K562 (cell line): ENCODE measurements around the gene PTPN5. TPM values are rescaled to one million over a fixed set of nuclear protein-coding genes. Genes with fewer than 3 reads are reported as not detected.

Source experiments
- ATAC-seq: fragments of 200-7000 bp; cut with Tn5 transposase; 3 replicates; pipeline ENCODE4 v1.9.1; 2020; ENCODE audit warnings: moderate library complexity
- BruUV-seq: library from RNA; stranded (reverse); fragments of 400-500 nt; replicated peaks from 2 replicates; lab custom pipeline; 2021; lab: Mats Ljungman, UMichigan
- CTCF ChIA-PET: fragments of 300-600 bp; formaldehyde crosslinking; extraction: SDS; loops from one replicate; lab custom pipeline; 2021; ENCODE audit warnings: low intra/inter-chr PET ratio; lab: Yijun Ruan, JAX
- POLR2A ChIA-PET: fragments of 300-600, 350-650 bp; sonication (Branson Sonifier 250); formaldehyde crosslinking; extraction: SDS; loops from one replicate; lab custom pipeline; 2021; ENCODE audit warnings: antibody characterized with exemption, inconsistent platforms; lab: Yijun Ruan, JAX
- DNase-seq, 4 experiments: peaks; one replicate each; pipeline versions ENCODE4 v3.0.0 to v3.0.0-alpha.2; 2011 to 2018; ENCODE audit warnings: low spot score in 3 of 4, mixed read lengths in 3 of 4; ENCODE audit errors: extremely low read depth in 1 of 4
- FAIRE-seq: peaks from 2 replicates; lab custom pipeline; 2011; peaks lifted over from hg19 to GRCh38; lab: Jason Lieb, UNC
- H2AFZ ChIP-seq: 2 replicates; pipeline ENCODE4 v1.6.0; 2011; ENCODE audit warnings: low read depth, low read length, control low read depth, inconsistent platforms
- H3K27ac ChIP-seq: fragments of 200-600 bp; 3 replicates; pipeline ENCODE4 v1.8.0; 2011; ENCODE audit warnings: low read depth, mild to moderate bottlenecking, control low read depth, inconsistent platforms, low read length, moderate library complexity, mixed read lengths; ENCODE audit errors: extremely low read depth
- H3K27me3 ChIP-seq, 2 experiments: fragments of 300-600 bp in 1 of 2; 2 replicates in 1 of 2; 3 replicates in 1 of 2; pipeline versions ENCODE4 v1.6.0 to v1.8.0; 2011; ENCODE audit warnings: inconsistent platforms in 2 of 2, low read length in 2 of 2, mild to moderate bottlenecking in 1 of 2, mixed read lengths in 1 of 2, moderate library complexity in 1 of 2; ENCODE audit not compliant: control insufficient read depth in 2 of 2, insufficient read depth in 2 of 2
- H3K36me3 ChIP-seq: fragments of 300-600 bp; 3 replicates; pipeline ENCODE4 v1.8.0; 2011; ENCODE audit warnings: mild to moderate bottlenecking, low read length, inconsistent platforms; ENCODE audit not compliant: control insufficient read depth, insufficient read depth
- H3K4me1 ChIP-seq, 2 experiments: fragments of 200-600 bp in 1 of 2; replicated peaks in 1 of 2; 2 replicates in 1 of 2; 3 replicates in 1 of 2; pipeline versions ENCODE4 v1.5.1 to v1.8.0; 2011; ENCODE audit warnings: inconsistent platforms in 2 of 2, low read length in 2 of 2, mild to moderate bottlenecking in 1 of 2, mixed read lengths in 1 of 2, moderate library complexity in 1 of 2; ENCODE audit not compliant: control insufficient read depth in 2 of 2, insufficient read depth in 2 of 2
- H3K4me2 ChIP-seq: 2 replicates; pipeline ENCODE4 v1.6.1; 2011; ENCODE audit warnings: low read length, control low read depth, inconsistent platforms, mixed read lengths; ENCODE audit not compliant: insufficient read depth
- H3K4me3 ChIP-seq: fragments of 200-600 bp; sonication (generic), shearing (Covaris generic); 2 replicates; pipeline ENCODE4 v1.5.1; 2016; ENCODE audit warnings: control low read depth, inconsistent platforms
- H3K79me2 ChIP-seq: fragments of 200-600 bp; 3 replicates; pipeline ENCODE4 v1.8.0; 2011; ENCODE audit warnings: low read length, inconsistent platforms; ENCODE audit not compliant: control insufficient read depth, insufficient read depth
- H3K9ac ChIP-seq, 2 experiments: 2 replicates each; pipeline versions ENCODE4 v1.6.0 to v1.6.1; 2011; ENCODE audit warnings: low read depth in 2 of 2, low read length in 2 of 2, control low read depth in 1 of 2, inconsistent platforms in 1 of 2, mild to moderate bottlenecking in 1 of 2, mixed read lengths in 1 of 2; ENCODE audit not compliant: insufficient read depth in 1 of 2
- H3K9me1 ChIP-seq: one replicate; pipeline ENCODE4 v1.6.0; 2011; ENCODE audit warnings: inconsistent platforms, mild to moderate bottlenecking, low read length, moderate library complexity; ENCODE audit not compliant: control insufficient read depth, insufficient read depth
- H3K9me3 ChIP-seq: replicated peaks from 2 replicates; pipeline ENCODE4 v1.5.1; 2011; ENCODE audit warnings: low read depth, low read length, inconsistent platforms; ENCODE audit not compliant: control insufficient read depth, insufficient read depth
- H4K20me1 ChIP-seq: replicated peaks from 2 replicates; pipeline ENCODE4 v1.6.1; 2011; ENCODE audit warnings: low read length, inconsistent platforms, mixed read lengths; ENCODE audit not compliant: control insufficient read depth, insufficient read depth
- CBFA2T2 ChIP-seq: fragments of 450-650 bp; conservative IDR thresholded peaks from 2 replicates; pipeline ENCODE4 v1.6.1; 2017; ENCODE audit warnings: mild to moderate bottlenecking
- CTBP1 ChIP-seq: fragments of 450-650 bp; IDR thresholded peaks from 2 replicates; pipeline ENCODE4 v1.6.1; 2016; ENCODE audit warnings: borderline replicate concordance
- HDAC1 ChIP-seq, 2 experiments: fragments of 450-650 bp; IDR thresholded peaks; 2 replicates each; pipeline ENCODE4 v1.6.1; 2016 to 2017; ENCODE audit warnings: inconsistent platforms in 1 of 2, mild to moderate bottlenecking in 1 of 2, moderate library complexity in 1 of 2
- HES1 ChIP-seq: fragments of 450-650 bp; IDR thresholded peaks from 2 replicates; pipeline ENCODE4 v1.6.1; 2016; ENCODE audit warnings: low read depth, mild to moderate bottlenecking, moderate library complexity
- RAD21 ChIP-seq, 2 experiments: fragments of 250-450 bp in 1 of 2; fragments of 450-650 bp in 1 of 2; sonication (Bioruptor Pico) in 1 of 2; formaldehyde crosslinking in 1 of 2; IDR thresholded peaks in 1 of 2; conservative IDR thresholded peaks in 1 of 2; 2 replicates each; pipeline versions ENCODE4 v1.4.0 to v1.8.0; 2020 to 2022; ENCODE audit warnings: mild to moderate bottlenecking in 2 of 2, moderate library complexity in 1 of 2
- SP1 ChIP-seq: sonication (generic); formaldehyde crosslinking; IDR thresholded peaks from 2 replicates; pipeline ENCODE4 v1.8.1; 2022; ENCODE audit warnings: mild to moderate bottlenecking, missing genetic modification reagents
- ZNF175 ChIP-seq: fragments of 200-800 bp; sonication (Bioruptor generic); IDR thresholded peaks from 2 replicates; pipeline ENCODE4 v1.6.1; 2016; ENCODE audit warnings: low read depth, mild to moderate bottlenecking, missing genetic modification characterization, missing compliant biosample characterization
- WGBS: fragments of 100-300 bp; shearing (Covaris generic); methylation state at CpG from one replicate; pipeline ENCODE4 v1.1.6; 2016; ENCODE audit warnings: low coverage, mixed read lengths; ENCODE audit not compliant: insufficient coverage; ENCODE audit errors: missing lambda C conversion rate; 5-methylcytosine and 5-hydroxymethylcytosine counted together
- in situ Hi-C: fragments of 300-500 bp; cut with MboI; formaldehyde crosslinking; loops from 4 replicates; pipeline ENCODE4 v1.15.0; 2018; ENCODE audit warnings: inconsistent platforms, mixed read lengths
- intact Hi-C: fragments of 100-400 bp; cut with micrococcal nuclease; formaldehyde crosslinking; loops from 2 replicates; pipeline ENCODE4 v1.14.2; 2022
- polyA plus RNA-seq, 8 experiments: library from polyadenylated mRNA; depleted of rRNA in 4 of 8; stranded (reverse) in 5 of 8; unstranded in 3 of 8; fragments of >200 nt; fragmentation: Nextera tagmentation in 2 of 8; fragmentation: Illumina TruSeq in 1 of 8; extraction: Ambion mirVana in 2 of 8; extraction: Trizol in 1 of 8; gene quantifications; 2 replicates each; pipeline versions ENCODE4 v1.2.1 to v1.2.3, GENCODE V29; 2011 to 2014; ENCODE audit warnings: inconsistent platforms in 1 of 8, missing spikeins in 1 of 8
- total RNA-seq, 7 experiments: library from RNA; depleted of rRNA in 6 of 7; stranded (reverse); fragments of >200 nt in 6 of 7; fragmentation: Illumina TruSeq in 2 of 7; extraction: Trizol in 2 of 7; gene quantifications; 2 replicates each; pipeline versions ENCODE4 v1.2.1 to v1.2.3, GENCODE V29; 2011 to 2021; ENCODE audit warnings: low replicate concordance in 1 of 7
- TF ChIP-seq, protein P1 (sequence below), 3 experiments: fragments of 200-800 bp in 1 of 3; fragments of 250-450 bp in 1 of 3; fragments of 450-650 bp in 1 of 3; sonication (Bioruptor Pico) in 1 of 3; sonication (Bioruptor generic) in 1 of 3; formaldehyde crosslinking in 1 of 3; IDR thresholded peaks; 2 replicates each; pipeline versions ENCODE4 v1.6.1 to v1.8.0; 2016 to 2022; ENCODE audit warnings: mild to moderate bottlenecking in 2 of 3, missing genetic modification characterization in 2 of 3, missing compliant biosample characterization in 1 of 3, moderate library complexity in 1 of 3
- TF ChIP-seq, protein P2 (sequence below), 2 experiments: fragments of 450-650 bp; IDR thresholded peaks; 2 replicates each; pipeline ENCODE4 v1.6.1; 2016
- TF ChIP-seq, protein P3 (sequence below): fragments of 250-450 bp; sonication (Bioruptor Pico); IDR thresholded peaks from 2 replicates; pipeline ENCODE4 v1.5.0; 2021; ENCODE audit warnings: mild to moderate bottlenecking, moderate library complexity

PTPN5 gene
- total and polyA plus RNA-seq, 9 of the 15 experiments (the other 6 are each of a cell fraction or from before 2014, with no cell fraction given), result not detected

GRCh38 chr11:18692941-18693760 is 98.4 kb downstream of the PTPN5 start:
- DNase-seq (peak in 2 of 4 experiments; percentile 38 to 55), FAIRE-seq (no peak), ATAC-seq (peak; percentile 64)
- Histone ChIP-seq H3K4me3 (no peak overlapping the region), H2AFZ (0 out of 2 replicates have a peak overlapping the region, but pooled peaks have one; percentile 7), H3K9me1 (no peaks in the 10 kb centered on the region), H3K27ac (peak overlapping the region; percentile 2; the same call in 1 of the 3 replicates), H3K9me3 (no peaks in the 10 kb centered on the region), H3K27me3 (no peaks in the 10 kb centered on the region), H3K36me3 (no peaks in the 10 kb centered on the region), H4K20me1 (no peaks in the 10 kb centered on the region), H3K79me2 (no peaks in the 10 kb centered on the region), H3K9ac (no peak overlapping the region), H3K4me1 (peaks cover 3 to 20% of the 10 kb centered on the region in 2 experiments), H3K4me2 (peak overlapping the region; percentile 48; the same call in 1 of the 2 replicates)
- in situ Hi-C loops, result no loop called here
- WGBS, result 24% methylated on average over 9 of the region's 9 CpGs
- BruUV-seq, result no TSS peak
- ChIA-PET CTCF (no interaction called here), POLR2A (interaction anchor here (0.9 kb wide), 1 partner anchor 9 kb away, joined by 3 read pairs; no protein-coding TSS in a partner anchor)
- intact Hi-C loops, result no loop called here
- TF ChIP-seq, protein P1, sequence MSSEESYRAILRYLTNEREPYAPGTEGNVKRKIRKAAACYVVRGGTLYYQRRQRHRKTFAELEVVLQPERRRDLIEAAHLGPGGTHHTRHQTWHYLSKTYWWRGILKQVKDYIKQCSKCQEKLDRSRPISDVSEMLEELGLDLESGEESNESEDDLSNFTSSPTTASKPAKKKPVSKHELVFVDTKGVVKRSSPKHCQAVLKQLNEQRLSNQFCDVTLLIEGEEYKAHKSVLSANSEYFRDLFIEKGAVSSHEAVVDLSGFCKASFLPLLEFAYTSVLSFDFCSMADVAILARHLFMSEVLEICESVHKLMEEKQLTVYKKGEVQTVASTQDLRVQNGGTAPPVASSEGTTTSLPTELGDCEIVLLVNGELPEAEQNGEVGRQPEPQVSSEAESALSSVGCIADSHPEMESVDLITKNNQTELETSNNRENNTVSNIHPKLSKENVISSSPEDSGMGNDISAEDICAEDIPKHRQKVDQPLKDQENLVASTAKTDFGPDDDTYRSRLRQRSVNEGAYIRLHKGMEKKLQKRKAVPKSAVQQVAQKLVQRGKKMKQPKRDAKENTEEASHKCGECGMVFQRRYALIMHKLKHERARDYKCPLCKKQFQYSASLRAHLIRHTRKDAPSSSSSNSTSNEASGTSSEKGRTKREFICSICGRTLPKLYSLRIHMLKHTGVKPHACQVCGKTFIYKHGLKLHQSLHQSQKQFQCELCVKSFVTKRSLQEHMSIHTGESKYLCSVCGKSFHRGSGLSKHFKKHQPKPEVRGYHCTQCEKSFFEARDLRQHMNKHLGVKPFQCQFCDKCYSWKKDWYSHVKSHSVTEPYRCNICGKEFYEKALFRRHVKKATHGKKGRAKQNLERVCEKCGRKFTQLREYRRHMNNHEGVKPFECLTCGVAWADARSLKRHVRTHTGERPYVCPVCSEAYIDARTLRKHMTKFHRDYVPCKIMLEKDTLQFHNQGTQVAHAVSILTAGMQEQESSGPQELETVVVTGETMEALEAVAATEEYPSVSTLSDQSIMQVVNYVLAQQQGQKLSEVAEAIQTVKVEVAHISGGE (CRISPR knock-in tag; IDR thresholded peaks at IDR 0.05), result 0 out of 6 replicates have a peak, but pooled peaks of 1 of the 3 experiments have one; percentile 31
- TF ChIP-seq SP1 (CRISPR knock-in tag) (0 out of 2 replicates have a peak, but pooled peaks have one; percentile 36), HDAC1 (IDR thresholded peaks at IDR 0.05) (peak in 1 of 2 experiments; percentile 26; a peak in 1 of 4 replicates), ZNF175 (CRISPR knock-in tag) (no peak), RAD21 (CRISPR knock-in tag; conservative IDR thresholded peaks at IDR 0.05 in 1 of 2, IDR thresholded peaks at IDR 0.05 in 1 of 2) (no peak), CTBP1 (peak; percentile 94), HES1 (peak; percentile 86), CBFA2T2 (peak; percentile 86)
- TF ChIP-seq, protein P2, sequence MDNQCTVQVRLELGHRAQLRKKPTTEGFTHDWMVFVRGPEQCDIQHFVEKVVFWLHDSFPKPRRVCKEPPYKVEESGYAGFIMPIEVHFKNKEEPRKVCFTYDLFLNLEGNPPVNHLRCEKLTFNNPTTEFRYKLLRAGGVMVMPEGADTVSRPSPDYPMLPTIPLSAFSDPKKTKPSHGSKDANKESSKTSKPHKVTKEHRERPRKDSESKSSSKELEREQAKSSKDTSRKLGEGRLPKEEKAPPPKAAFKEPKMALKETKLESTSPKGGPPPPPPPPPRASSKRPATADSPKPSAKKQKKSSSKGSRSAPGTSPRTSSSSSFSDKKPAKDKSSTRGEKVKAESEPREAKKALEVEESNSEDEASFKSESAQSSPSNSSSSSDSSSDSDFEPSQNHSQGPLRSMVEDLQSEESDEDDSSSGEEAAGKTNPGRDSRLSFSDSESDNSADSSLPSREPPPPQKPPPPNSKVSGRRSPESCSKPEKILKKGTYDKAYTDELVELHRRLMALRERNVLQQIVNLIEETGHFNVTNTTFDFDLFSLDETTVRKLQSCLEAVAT (IDR thresholded peaks at IDR 0.05), result peak in 1 of 2 experiments; percentile 99; a peak in 2 of 4 replicates
- TF ChIP-seq, protein P3, sequence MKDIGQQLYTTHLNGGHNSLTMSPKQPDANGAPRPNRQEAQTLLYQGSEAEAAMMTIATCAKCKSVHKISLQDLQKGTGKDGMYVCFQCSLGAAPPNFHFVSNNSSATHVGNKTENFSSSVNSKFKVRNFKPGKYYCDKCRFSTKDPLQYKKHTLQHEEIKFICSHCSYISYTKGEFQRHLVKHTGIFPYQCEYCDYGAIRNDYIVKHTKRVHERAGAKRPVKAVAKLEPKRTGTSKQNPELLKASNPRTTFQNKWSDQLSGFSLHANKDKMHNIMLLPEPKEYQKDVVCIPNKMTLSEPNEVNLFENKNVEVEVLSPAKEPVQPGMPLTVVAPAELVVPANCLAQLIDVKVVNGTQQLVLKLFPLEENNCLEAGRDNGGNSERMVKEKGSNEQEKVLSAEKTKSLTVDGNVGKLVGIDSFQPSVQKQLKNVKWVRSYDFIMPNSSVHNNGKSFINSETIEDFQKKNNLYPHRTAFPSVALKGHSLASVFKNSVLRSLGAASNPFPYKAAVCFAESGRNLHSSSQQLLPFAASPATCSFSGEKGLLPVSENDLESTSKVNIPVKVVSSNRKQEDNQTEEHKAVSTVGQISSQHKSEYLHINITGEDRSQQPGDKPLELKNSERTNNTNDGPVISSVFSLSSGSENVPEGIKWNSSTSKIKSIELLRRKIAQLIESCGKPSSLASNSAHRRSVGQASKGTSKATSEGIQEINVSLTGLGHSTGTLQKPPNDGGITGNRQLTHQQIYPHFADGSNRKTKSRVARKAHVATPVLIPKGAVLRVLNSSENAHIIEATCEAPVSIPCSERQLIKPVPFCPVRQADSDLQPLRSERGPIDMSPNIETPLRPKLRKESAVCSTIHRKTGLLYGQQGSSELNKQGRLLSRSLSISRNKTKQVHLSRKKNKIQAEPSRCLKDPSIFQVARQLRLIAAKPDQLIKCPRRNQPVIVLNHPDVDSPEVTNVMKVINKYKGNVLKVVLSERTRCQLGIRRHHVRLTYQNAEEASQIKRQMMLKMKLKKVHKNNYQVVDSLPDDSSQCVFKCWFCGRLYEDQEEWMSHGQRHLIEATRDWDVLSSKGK (CRISPR knock-in tag), result no peak
